Stomach (tissue), 4 donors: ENCODE results near the gene INIP.

Source experiments
- CTCF ChIP-seq, 7 experiments: fragments of 450-650 bp in 4 of 7; fragments of 200-600 bp in 3 of 7; sonication (generic) in 3 of 7; IDR thresholded peaks; one replicate each; pipeline ENCODE4 v1.5.1; 2016 to 2019; ENCODE audit warnings: antibody characterized with exemption in 7 of 7, control low read depth in 2 of 7, mild to moderate bottlenecking in 1 of 7
- POLR2A ChIP-seq, 4 donors: fragments of 450-650 bp; IDR thresholded peaks; one replicate each; pipeline ENCODE4 v1.6.1; 2016; ENCODE audit warnings: antibody characterized with exemption in 4 of 4, control low read depth in 2 of 4, mild to moderate bottlenecking in 1 of 4, moderate library complexity in 1 of 4
- POLR2AphosphoS5 ChIP-seq, 3 donors: sonication (generic); formaldehyde crosslinking; IDR thresholded peaks; one replicate each; pipeline ENCODE4 v1.6.1; 2016; ENCODE audit warnings: antibody characterized with exemption in 3 of 3

GRCh38 chr9:112642126-112642525 is 75.8 kb downstream of the INIP start:
- TF ChIP-seq POLR2A (IDR thresholded peaks at IDR 0.05) (no peak), CTCF (IDR thresholded peaks at IDR 0.05) (no peak), POLR2AphosphoS5 (IDR thresholded peaks at IDR 0.05) (no peak)
